Measurements from ENCODE around the gene EHMT1. TPM values are rescaled to one million over a fixed set of nuclear protein-coding genes. Genes with fewer than 3 reads are reported as not detected.
"Not testable (repeated sequence)": the region's sequence is repeated elsewhere in the genome, so short reads cannot be mapped to it uniquely, and the experiment has no call there.

EHMT1 gene
- total and polyA plus RNA-seq, 2 of the 8 experiments (the other 6 are each of a cell fraction or from before 2014, with no cell fraction given), result 95.7 to 163 TPM

GRCh38 chr9:137734181-137734580 is 115.4 kb downstream of the EHMT1 start (continued):
- no peak for TF ChIP-seq JUND (IDR thresholded peaks at IDR 0.05; ENCODE audit: low read length)
- TF ChIP-seq KDM4A (IDR thresholded peaks at IDR 0.05; ENCODE audit: low read depth, low read length, severe bottlenecking), result no peak
- TF ChIP-seq PHF8 (conservative IDR thresholded peaks at IDR 0.05; ENCODE audit: low read depth, low read length), result no peak
- no peak for TF ChIP-seq CTCF (IDR thresholded peaks at IDR 0.05; ENCODE audit: control extremely low read depth in 1 of 3, insufficient read depth in 1 of 3, low read depth in 1 of 3, low read length in 3 of 3)
- TF ChIP-seq CHD1 (IDR thresholded peaks at IDR 0.05; ENCODE audit: low read depth, low read length), result no peak
- TF ChIP-seq BRCA1 (IDR thresholded peaks at IDR 0.05; ENCODE audit: low read depth, low read length), result no peak

GRCh38 chr9:137738182-137738696 is 119.4 kb downstream of the EHMT1 start:
- POLR2A ChIA-PET (ENCODE audit: partially characterized antibody); H3K23me2 ChIP-seq (ENCODE audit: low read depth, low read length); H2AFZ ChIP-seq (ENCODE audit: low read length); H3K9ac ChIP-seq (replicated peaks in 1 of 4; ENCODE audit: extremely low read depth in 1 of 4, low read depth in 3 of 4, low read length in 3 of 4); H2BK12ac ChIP-seq (ENCODE audit: low read depth, low read length); H3K4me2 ChIP-seq (ENCODE audit: insufficient read depth in 1 of 2, low read depth in 2 of 2, low read length in 2 of 2); H3K4me3 ChIP-seq (ENCODE audit: extremely low read depth in 1 of 4, insufficient read depth in 2 of 4, low read depth in 3 of 4, low read length in 4 of 4); H3K9me3 ChIP-seq (ENCODE audit: insufficient read depth in 2 of 2, low read depth in 1 of 2, low read length in 1 of 2); H4K91ac ChIP-seq (replicated peaks; ENCODE audit: insufficient read length, low read length); CTCF ChIA-PET (ENCODE audit: partially characterized antibody); H2BK5ac ChIP-seq (ENCODE audit: low read depth, low read length); H4K8ac ChIP-seq (ENCODE audit: extremely low read depth, insufficient read depth, low read length); H3K18ac ChIP-seq (ENCODE audit: extremely low read depth, low read length); H3K27me3 ChIP-seq (replicated peaks in 1 of 4; ENCODE audit: control insufficient read depth in 3 of 4, extremely low read depth in 1 of 4, insufficient read depth in 3 of 4, low read length in 3 of 4); H4K5ac ChIP-seq (ENCODE audit: insufficient read length, low read depth, low read length); H3K4me1 ChIP-seq (replicated peaks in 1 of 4; ENCODE audit: control insufficient read depth in 3 of 4, insufficient read depth in 4 of 4, low read length in 3 of 4); H2BK120ac ChIP-seq (replicated peaks; ENCODE audit: low read depth, low read length); H2AK5ac ChIP-seq (ENCODE audit: low read depth, low read length); H3K23ac ChIP-seq (ENCODE audit: insufficient read length); FAIRE-seq; H2BK15ac ChIP-seq (ENCODE audit: low read length); H3K56ac ChIP-seq (replicated peaks; ENCODE audit: insufficient read length, low read depth, low read length); H2BK20ac ChIP-seq (ENCODE audit: low read length); DNase-seq (ENCODE audit: low read depth in 1 of 2, low spot score in 2 of 2); H3K4ac ChIP-seq (replicated peaks; ENCODE audit: insufficient read length, low read depth, low read length); H3K27ac ChIP-seq (ENCODE audit: low read depth, low read length); H3K14ac ChIP-seq (ENCODE audit: insufficient read length); H4K20me1 ChIP-seq (replicated peaks in 1 of 2; ENCODE audit: control insufficient read depth in 1 of 2, insufficient read depth in 2 of 2, low read length in 2 of 2): not testable (repeated sequence)
- Histone ChIP-seq H3K79me1 (ENCODE audit: low read depth, low read length) (peaks cover 12% of the 10 kb centered on the region), H3K36me3 (ENCODE audit: control insufficient read depth in 2 of 4, insufficient read depth in 4 of 4, low read length in 3 of 4) (peaks cover 2 to 14% (median 6%) of the 10 kb centered on the region in 4 experiments; a peak in 5 of 8 replicates), H3K79me2 (ENCODE audit: control insufficient read depth in 1 of 2, insufficient read depth in 2 of 2, low read length in 2 of 2) (peaks cover 0 to 28% of the 10 kb centered on the region in 2 experiments; a peak in 3 of 4 replicates)
- WGBS, 2 experiments (ENCODE audit: extremely low coverage in 1 of 2, insufficient coverage in 1 of 2, insufficient read length in 1 of 2, insufficient replicate concordance in 2 of 2, low coverage in 1 of 2, low lambda C conversion rate in 2 of 2, missing lambda C conversion rate in 1 of 2), result 92% methylated on average over 6 of the region's 14 CpGs; no CpG with 5 or more reads in 1 of the 2 experiments

Measured in H1 (cell line).